GM19467 (cell line): Measurements from ENCODE around the gene ZNF442.
"Not testable (repeated sequence)": the region's sequence is repeated elsewhere in the genome, so short reads cannot be mapped to it uniquely, and the experiment has no call there.

Experiments
- ATAC-seq: cut with Tn5 transposase; IDR thresholded peaks from one replicate; pipeline ENCODE4 v1.9.1; 2021; ENCODE audit warnings: mild to moderate bottlenecking, moderate library complexity; ENCODE audit not compliant: unreplicated experiment

The ZNF442 gene

GRCh38 chr19:12331211-12331941 is 34.1 kb downstream of the ZNF442 start:
- no peak for ATAC-seq

DNA sequence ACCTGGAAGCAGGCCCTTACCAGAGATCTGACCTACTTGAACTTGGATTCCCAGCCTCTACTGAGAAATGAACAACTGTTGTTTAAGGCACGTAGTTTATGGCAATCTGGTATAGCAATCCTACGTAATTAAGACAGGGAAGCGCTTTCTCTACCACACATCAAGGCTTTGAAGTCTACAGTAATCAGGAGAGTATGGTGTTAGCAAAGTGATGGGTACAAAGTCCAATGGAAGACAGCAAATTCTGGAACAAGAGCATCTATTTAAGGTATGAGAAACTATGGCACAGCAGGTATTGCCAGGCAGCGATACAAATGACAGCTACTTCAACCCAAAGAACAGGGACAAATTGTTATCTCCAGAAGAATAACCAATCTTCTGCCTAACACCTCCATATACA is 35.1 kb downstream of the ZNF442 start:
- no peak for ATAC-seq

- ATAC-seq, result no peak
These were observed 39.8 kb downstream of the ZNF442 start for GRCh38 chr19:12325690-12326089.

GRCh38 chr19:12318782-12319413 is 46.6 kb downstream of the ZNF442 start:
- no peak for ATAC-seq

DNA sequence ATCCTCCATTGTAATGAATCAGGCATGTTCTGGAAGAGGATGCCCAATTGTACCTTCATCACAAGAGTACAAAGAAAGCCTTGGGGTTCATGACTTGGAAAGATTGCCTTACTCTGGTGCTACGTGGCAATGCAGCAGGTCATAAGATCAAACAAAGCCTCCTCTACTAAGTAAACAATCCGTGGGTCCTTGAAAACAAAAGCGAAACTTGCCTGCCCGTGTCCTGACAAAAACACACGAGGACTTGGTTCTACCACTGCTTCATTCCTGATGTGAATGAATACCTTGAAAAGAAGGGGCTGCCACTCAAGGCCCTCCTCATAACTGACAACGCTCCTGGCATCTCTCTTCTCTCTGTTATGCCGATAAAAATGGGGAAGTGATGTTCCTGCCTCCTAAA is 50.9 kb downstream of the ZNF442 start:
- no peak for ATAC-seq

- not testable (repeated sequence) for ATAC-seq
These were observed 56.6 kb downstream of the ZNF442 start for GRCh38 chr19:12308891-12309290.
